Cardiac fibroblast (primary cell): Measurements from ENCODE around the gene OASL.
A peak's percentile ranks its signal among the peaks of the same experiment; 100 is the strongest.

Experiments used
- DNase-seq, 2 donors: peaks; one replicate each; pipeline versions ENCODE4 v3.0.0 to v3.0.0-alpha.2; 2010; ENCODE audit warnings: low read depth in 2 of 2
- H3K4me3 ChIP-seq, 2 donors: replicated peaks in 1 of 2; 1 replicate in 1 of 2; 2 replicates in 1 of 2; pipeline ENCODE4 v1.5.1; 2011; ENCODE audit warnings: low read depth in 2 of 2, low read length in 2 of 2, mild to moderate bottlenecking in 2 of 2, moderate library complexity in 1 of 2
- CTCF ChIP-seq: IDR thresholded peaks from one replicate; pipeline ENCODE4 v1.5.1; 2011; ENCODE audit warnings: low read depth, mild to moderate bottlenecking, low read length, inconsistent platforms

OASL gene

GRCh38 chr12:121005346-121005815 lies 33.7 kb downstream of the OASL start:
- H3K4me3 ChIP-seq, result no peak overlapping the region
- DNase-seq, result peak; percentile 54 to 58
- TF ChIP-seq CTCF, result peak; percentile 87

GRCh38 chr12:121004253-121004815 lies 34.7 kb downstream of the OASL start:
- DNase-seq, result no peak
- H3K4me3 ChIP-seq, result no peak overlapping the region
- no peak for TF ChIP-seq CTCF

GRCh38 chr12:121003650-121004049 lies 35.4 kb downstream of the OASL start:
- DNase-seq, result no peak
- no peak for TF ChIP-seq CTCF
- H3K4me3 ChIP-seq, result no peak overlapping the region

- TF ChIP-seq CTCF, result no peak
- no peak overlapping the region for H3K4me3 ChIP-seq
- DNase-seq, result no peak
Observed at GRCh38 chr12:121001841-121002483, 37.1 kb downstream of the OASL start.

GRCh38 chr12:121001060-121001459 lies 38.0 kb downstream of the OASL start:
- H3K4me3 ChIP-seq, result no peak overlapping the region
- DNase-seq, result no peak
- no peak for TF ChIP-seq CTCF

- DNase-seq, result no peak
- TF ChIP-seq CTCF, result no peak
- H3K4me3 ChIP-seq, result no peak overlapping the region
Observed at GRCh38 chr12:121000530-121000929, 38.5 kb downstream of the OASL start.
